Measurements from ENCODE around the gene MDP1.

MDP1 gene

GRCh38 chr14:24255931-24256711 is 40.3 kb upstream of the MDP1 start:
- no peak for TF ChIP-seq CTCF (IDR thresholded peaks at IDR 0.05; ENCODE audit: low read depth, low read length, missing control alignments)
- no peak for DNase-seq (ENCODE audit: extremely low read depth, low read depth)

GRCh38 chr14:24255438-24255837 is 39.6 kb upstream of the MDP1 start:
- no peak overlapping the region for H3K4me3 ChIP-seq (replicated peaks; ENCODE audit: low read depth, low read length)
- no peak for DNase-seq (ENCODE audit: extremely low read depth, low read depth)
- no peak for TF ChIP-seq CTCF (IDR thresholded peaks at IDR 0.05; ENCODE audit: low read depth, low read length, missing control alignments)

More at GRCh38 chr14:24255931-24256711, 40.3 kb upstream of the MDP1 start:
- no peak overlapping the region for H3K4me3 ChIP-seq (replicated peaks; ENCODE audit: low read depth, low read length)

- H3K4me3 ChIP-seq (replicated peaks; ENCODE audit: low read depth, low read length): no peak overlapping the region
- no peak for TF ChIP-seq CTCF (IDR thresholded peaks at IDR 0.05; ENCODE audit: low read depth, low read length, missing control alignments)
- DNase-seq (ENCODE audit: extremely low read depth, low read depth): no peak
These were observed 38.9 kb upstream of the MDP1 start for GRCh38 chr14:24254630-24255392.

- DNase-seq (ENCODE audit: extremely low read depth, low read depth): no peak
- no peak for TF ChIP-seq CTCF (IDR thresholded peaks at IDR 0.05; ENCODE audit: low read depth, low read length, missing control alignments)
These were observed 38.1 kb upstream of the MDP1 start for GRCh38 chr14:24253936-24254335.

GRCh38 chr14:24252289-24253124 is 36.6 kb upstream of the MDP1 start:
- no peak for DNase-seq (ENCODE audit: extremely low read depth, low read depth)
- H3K4me3 ChIP-seq (replicated peaks; ENCODE audit: low read depth, low read length): no peak overlapping the region
- TF ChIP-seq CTCF (IDR thresholded peaks at IDR 0.05; ENCODE audit: low read depth, low read length, missing control alignments): no peak

More at GRCh38 chr14:24253936-24254335, 38.1 kb upstream of the MDP1 start:
- no peak overlapping the region for H3K4me3 ChIP-seq (replicated peaks; ENCODE audit: low read depth, low read length)

GRCh38 chr14:24251880-24252288 is 36.0 kb upstream of the MDP1 start:
- DNase-seq (ENCODE audit: extremely low read depth, low read depth): no peak
- no peak overlapping the region for H3K4me3 ChIP-seq (replicated peaks; ENCODE audit: low read depth, low read length)
- no peak for TF ChIP-seq CTCF (IDR thresholded peaks at IDR 0.05; ENCODE audit: low read depth, low read length, missing control alignments)

All from HFF-Myc (cell line).